HG03521 (cell line): ENCODE measurements around the gene KLF17.
"Not testable (repeated sequence)": the region's sequence is repeated elsewhere in the genome, so short reads cannot be mapped to it uniquely, and the experiment has no call there.

ENCODE experiments used
- ATAC-seq: cut with Tn5 transposase; IDR thresholded peaks from one replicate; pipeline ENCODE4 v1.9.1; 2021; ENCODE audit warnings: mild to moderate bottlenecking, moderate library complexity; ENCODE audit not compliant: unreplicated experiment

Gene KLF17

DNA sequence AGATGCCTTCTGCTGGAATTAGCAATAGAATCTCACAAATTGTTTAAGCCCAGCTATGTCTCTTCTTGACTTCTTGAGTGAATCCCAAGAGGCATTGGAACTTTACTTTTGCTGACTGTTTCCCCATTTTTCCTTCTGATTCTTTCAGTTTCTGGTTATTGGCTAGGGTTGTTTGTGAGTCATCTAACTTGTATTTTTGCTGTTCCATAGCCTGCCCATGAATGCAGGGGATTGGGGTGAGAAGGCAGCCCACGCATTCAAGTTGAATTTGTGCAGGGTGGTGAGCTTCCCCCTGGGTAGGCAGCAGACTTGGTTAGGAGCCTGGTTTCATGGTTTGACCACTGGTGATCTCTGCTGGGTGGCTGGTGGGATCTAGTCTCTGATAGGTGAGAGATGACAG, 10.4 kb upstream of the KLF17 start:
- no peak for ATAC-seq

- no peak for ATAC-seq
These were observed 9.7 kb upstream of the KLF17 start for GRCh38 chr1:44108971-44109370.

DNA sequence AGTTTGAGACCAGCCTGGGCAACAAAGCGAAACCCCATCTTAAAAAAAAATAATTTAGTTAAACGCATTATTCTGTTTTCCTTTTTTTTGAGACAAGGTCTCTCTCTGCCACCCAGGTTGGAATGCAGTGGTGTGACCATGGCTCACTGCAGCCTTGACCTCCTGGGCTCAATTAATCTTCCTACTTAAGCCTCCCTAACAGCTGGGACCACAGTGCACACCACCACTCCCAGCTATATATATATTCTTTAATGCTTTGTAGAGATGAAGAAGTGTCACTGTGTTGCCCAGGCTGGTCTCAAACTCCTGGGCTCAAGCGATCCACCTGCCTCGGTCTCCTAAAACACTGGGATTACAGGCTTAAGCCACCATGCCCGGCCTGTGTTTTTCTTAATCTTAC, 7.7 kb upstream of the KLF17 start:
- ATAC-seq, result no peak

- no peak for ATAC-seq
These were observed 6.8 kb upstream of the KLF17 start for GRCh38 chr1:44111861-44112260.

GRCh38 chr1:44112486-44112885, 6.1 kb upstream of the KLF17 start:
- no peak for ATAC-seq

DNA sequence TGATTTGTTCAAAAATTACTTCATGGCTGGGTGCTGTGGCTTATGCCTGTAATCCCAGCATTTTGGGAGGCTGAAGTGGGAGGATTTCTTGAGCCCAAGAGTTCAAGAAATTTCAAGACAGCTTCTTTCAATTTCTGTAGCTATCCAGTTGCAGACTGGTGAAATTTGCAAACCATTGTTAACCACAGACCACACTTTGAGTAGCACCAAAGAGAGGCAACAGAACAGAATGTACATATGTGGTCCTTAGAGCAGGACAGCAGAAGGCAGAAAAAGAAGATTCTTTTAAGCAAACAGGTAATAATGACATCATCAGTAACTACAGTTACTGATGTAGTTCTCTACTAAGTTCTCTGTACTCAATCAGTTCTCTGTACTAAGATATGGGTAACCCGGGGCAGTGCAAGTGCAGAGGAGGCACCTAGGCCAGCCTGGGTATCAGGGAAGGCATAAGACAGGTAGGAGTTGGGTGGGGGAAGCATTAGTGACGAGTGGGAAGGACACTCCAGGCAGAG, 5.5 kb upstream of the KLF17 start:
- ATAC-seq, result no peak

DNA sequence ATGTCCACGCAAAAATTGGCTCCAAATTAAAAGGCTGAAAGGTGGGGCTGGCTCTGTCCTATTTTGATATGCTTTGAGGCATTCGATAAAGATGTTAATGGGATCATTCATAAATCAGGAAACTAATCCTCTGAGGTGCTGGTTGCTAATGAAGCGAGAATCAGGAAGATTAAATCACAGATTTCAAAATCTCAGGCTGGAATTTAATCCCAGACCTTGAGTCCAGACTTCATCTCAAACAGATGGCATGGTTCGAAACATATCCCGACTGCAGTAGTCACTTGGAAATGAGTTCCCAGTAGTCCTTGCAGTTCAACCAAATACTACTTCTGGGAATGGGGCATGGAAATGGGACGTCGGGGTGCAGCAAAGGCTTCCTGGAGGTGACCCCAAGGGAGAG, 4.5 kb upstream of the KLF17 start:
- ATAC-seq, result no peak

DNA sequence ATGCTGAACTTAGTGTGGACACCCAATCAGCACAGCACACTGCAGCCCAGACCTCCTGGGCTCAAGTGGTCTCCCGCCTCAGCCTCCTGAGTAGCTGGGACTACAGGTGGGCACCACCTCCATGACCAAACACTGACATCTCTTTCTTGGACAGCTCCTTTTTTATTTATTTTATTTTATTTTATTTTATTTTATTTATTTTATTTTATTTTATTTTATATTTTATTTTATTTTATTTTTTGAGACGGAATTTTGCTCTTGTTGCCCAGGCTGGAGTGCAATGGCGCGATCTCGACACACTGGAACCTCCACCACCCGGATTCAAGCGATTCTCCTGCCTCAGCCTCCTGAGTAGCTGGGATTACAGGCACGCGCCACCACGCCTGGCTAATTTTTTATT, 1.3 kb upstream of the KLF17 start:
- not testable (repeated sequence) for ATAC-seq

- ATAC-seq, result no peak
These were observed 904 bp downstream of the KLF17 start for GRCh38 chr1:44119525-44119924.

DNA sequence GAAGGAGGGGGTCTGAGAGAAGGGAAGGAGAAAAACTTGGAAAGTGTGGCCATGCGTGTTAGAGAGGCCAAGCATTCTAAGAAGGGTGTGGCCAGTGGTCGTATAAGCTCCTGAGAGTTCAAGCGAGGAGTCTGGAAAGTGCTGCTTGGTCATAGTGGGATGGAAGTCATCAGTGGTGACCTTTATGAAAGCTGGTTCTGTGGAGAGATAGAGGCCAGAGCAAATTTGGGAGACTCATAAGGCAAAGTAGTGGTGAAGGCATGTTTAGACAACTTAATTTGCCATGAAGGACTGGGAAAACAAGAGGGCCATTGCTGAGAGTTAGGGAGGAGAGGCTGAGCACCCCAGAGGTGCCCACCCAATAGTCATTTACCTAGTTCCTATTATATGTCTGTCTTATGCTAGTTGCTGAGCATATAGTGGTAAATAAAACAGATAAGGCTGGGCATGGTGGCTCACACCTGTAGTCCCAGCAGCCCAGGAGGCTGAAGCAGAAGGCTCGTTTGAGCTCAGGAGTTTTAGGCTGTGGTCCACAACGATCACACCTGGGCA, 1.9 kb downstream of the KLF17 start:
- ATAC-seq, result no peak

- no peak for ATAC-seq
These were observed 11.2 kb downstream of the KLF17 start for GRCh38 chr1:44129616-44130500.

- ATAC-seq, result no peak
These were observed 12.8 kb downstream of the KLF17 start for GRCh38 chr1:44131411-44131810.

GRCh38 chr1:44134071-44134920, 15.7 kb downstream of the KLF17 start:
- no peak for ATAC-seq

- ATAC-seq, result no peak
These were observed 17.3 kb downstream of the KLF17 start for GRCh38 chr1:44135886-44136285.

DNA sequence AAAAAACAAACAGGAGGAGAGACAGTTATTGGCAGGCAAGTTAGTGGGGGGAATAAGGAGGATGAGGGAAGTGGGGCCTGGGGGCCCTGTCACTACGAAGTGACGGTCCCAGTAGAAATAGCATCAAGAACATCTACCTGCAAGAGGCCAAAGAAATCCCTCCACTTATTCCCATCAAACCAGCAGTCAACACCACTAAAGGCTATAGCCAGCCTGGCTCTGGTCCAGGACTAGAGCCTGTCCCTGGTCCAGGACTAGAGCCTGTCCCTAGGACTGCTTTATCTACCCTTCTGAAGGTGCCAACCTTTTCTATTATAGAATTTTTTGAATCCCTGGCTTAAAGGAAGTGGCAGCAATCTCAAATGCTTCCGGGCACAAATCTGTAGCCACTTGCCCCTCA, 19.6 kb downstream of the KLF17 start:
- no peak for ATAC-seq

DNA sequence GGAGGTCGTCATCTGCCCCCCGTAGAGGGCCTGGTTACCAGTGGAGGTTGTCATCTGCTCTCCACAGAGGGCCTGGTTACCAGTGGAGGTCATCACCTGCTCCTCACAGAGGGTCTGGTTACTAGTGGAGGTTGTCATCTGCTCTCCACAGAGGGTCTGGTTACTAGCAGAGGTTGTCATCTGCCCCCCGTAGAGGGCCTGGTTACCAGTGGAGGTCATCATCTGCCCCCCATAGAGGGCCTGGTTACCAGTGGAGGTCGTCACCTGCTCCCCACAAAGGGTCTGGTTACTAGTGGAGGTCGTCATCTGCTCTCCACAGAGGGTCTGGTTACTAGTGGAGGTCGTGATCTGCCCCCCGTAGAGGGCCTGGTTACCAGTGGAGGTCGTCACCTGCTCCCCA, 20.9 kb downstream of the KLF17 start:
- ATAC-seq, result not testable (repeated sequence)

GRCh38 chr1:44141531-44141930, 22.9 kb downstream of the KLF17 start, which contains the start of gene KLF18:
Gene KLF18, minus strand, starts transcription at chr1:44141631. Its CDS starts 0 bp downstream, at chr1:44141631.
- no peak for ATAC-seq

DNA sequence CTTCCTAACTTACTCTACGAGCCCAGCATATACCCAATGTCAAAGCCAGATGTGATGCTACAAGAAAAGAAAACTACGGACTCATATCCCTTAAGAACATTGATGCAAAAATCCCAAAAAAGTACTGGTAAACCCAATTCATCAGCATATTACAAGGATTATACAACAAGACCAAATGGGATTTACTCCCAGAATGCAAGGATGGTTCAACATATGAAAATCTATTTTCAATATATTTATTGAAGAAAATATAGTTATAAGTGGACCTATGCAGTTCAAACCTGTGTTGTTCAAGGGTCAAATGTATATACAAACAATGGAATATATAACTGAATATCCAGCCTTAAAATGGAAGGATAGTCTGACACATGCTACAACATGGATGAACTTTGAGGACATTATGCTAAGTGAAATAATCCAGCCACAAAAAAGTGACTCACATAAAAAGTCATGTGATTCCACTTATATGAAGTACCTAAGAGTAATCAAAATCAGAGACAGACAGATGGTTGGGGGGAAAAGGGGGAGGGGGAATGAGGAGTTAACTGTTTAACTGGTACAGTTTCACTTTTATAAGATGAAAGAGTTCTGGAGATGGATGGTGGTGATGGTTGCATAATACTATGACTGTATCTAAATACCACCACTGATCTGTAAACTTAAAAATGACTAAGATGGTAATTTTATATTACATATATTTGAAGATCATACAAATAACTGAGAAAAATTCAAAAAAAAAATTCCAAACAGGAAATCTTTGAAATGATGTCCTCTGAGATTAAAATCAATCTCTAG, 26.5 kb downstream of the KLF17 start:
- ATAC-seq, result no peak

GRCh38 chr1:44146536-44147361, 28.1 kb downstream of the KLF17 start:
- no peak for ATAC-seq

- ATAC-seq, result no peak
These were observed 29.0 kb downstream of the KLF17 start for GRCh38 chr1:44147582-44147981.
